CD4-positive, alpha-beta T cell treated with Interleukin-2 at 100 ng/mL for 4 hours (primary cell): Measurements from ENCODE around the gene ZNF420.

ENCODE experiments used
- DNase-seq: peaks from one replicate; pipeline ENCODE4 v3.0.0-alpha.2; 2020; ENCODE audit warnings: low spot score

ZNF420 gene

DNA sequence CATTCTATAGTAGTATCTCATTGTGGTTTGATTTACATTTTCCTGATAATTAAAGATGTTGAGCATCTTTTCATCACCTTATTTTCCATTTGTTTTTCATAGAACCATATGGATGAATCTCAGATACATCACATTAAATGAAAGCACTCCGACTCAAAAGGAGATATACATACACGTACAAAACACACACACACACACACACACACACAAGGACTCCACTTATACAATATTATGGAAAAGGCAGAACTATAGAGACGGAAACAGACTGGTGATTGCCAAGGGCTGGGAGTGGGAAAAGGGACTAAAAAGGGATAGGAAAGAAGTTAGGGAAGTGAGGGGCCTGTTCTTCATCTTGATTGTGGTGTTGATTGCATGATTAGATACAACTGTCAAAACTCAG is 70.0 kb downstream of the ZNF420 start:
- no peak for DNase-seq

DNA sequence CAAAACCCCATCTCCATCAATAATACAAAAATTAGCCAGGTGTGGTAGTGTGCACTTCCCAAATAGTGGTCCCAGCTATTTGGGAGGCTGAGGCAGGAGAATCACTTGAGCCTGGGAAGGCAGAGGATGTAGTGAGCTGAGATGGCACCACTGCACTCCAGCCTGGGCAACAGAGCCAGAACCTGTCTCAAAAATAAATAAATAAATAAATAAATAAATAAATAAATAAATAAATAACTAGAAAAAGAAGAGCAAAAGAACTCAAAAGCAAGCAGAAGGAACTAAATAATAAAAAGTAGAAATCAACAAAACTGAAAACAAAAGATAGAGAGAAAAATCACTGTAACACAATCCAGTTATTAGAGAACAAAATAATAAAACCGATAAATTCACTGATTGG is 81.9 kb downstream of the ZNF420 start:
- DNase-seq, result no peak

DNA sequence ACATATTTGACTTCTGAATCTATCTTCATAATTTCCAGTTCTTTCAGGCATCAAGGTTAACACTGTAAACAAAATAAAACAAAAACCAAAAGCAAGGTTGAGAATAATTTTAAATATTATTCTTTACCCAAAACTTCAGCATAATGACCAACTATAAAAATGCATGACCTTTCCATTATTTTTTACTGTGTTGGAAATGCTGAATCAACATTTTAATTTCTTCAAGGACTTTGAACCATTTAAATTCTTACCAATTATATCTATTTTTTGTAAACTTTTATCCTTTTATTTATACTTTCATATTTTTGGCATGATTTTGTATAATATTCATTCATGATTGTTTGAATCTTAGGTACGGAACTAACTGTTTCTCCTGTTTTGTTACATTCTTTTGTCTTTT is 87.4 kb downstream of the ZNF420 start:
- DNase-seq, result no peak

DNA sequence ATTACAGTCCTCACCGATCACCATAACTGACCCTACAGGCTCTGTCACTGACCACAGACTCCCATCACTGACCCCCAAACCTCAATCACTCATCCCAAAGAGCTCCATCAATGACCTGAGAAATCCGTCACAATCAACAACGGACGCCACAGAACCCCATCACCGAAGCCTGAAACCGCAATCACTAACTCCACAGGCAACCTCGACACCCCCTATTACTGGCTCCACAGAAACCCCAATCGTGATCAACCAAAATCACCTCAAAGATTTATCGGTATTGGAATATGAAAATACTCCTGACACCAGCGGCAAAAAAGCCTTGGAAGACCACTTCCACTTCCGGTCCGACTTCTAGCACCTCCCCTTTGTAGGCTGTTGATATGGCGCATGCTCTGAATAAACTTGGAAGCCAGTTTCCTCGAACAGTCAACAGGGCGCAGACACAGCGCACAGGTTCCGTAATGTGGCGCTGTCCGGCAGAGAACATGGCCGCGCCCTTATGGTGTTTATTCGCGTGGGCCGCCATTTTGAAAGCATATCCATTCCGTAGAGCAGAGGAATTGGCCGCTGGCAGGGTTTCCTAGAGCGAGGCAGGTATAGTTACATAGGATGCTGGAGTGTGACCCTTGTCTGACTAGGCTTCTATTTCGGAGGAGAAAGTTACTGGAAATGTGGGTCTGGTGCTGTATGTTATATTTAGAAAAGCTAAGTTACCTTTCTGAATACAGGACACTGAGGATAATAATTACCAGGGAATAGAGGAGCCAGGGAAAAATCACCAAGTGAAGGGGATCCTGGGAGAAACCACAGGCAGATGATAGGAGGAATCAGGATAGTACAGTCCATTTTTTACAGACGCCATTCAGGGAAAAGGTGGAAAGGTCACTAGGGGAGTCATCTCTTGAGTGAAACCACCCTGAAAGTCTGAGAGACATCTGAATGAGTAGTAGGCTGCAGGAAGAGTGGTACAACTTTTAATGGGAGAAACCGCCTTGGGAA is 94.4 kb downstream of the ZNF420 start, which contains the start of gene ZNF585A:
ZNF585A (minus strand) TSS at position 328 of the 999 bp plus-strand sequence. CDS start 2,785 bp downstream, outside the sequence.
- peak; percentile 95 for DNase-seq
